Muscle of leg (tissue), 11 donors: ENCODE data around the gene CUX1. TPM values are rescaled to one million over a fixed set of nuclear protein-coding genes. Genes with fewer than 3 reads are reported as not detected.

Experiments
- DNase-seq: peaks from one replicate; pipeline ENCODE4 v3.0.0; 2013
- H3K27ac ChIP-seq: one replicate; pipeline ENCODE4 v1.5.1; 2013; ENCODE audit warnings: mild to moderate bottlenecking, low read length, control low read depth
- H3K27me3 ChIP-seq: one replicate; pipeline ENCODE4 v1.6.1; 2013; ENCODE audit warnings: low read length; ENCODE audit not compliant: control insufficient read depth, insufficient read depth
- H3K36me3 ChIP-seq: one replicate; pipeline ENCODE4 v1.6.1; 2013; ENCODE audit warnings: low read length; ENCODE audit not compliant: control insufficient read depth, insufficient read depth
- H3K4me1 ChIP-seq: one replicate; pipeline ENCODE4 v1.6.1; 2013; ENCODE audit warnings: low read length; ENCODE audit not compliant: control insufficient read depth, insufficient read depth
- H3K4me3 ChIP-seq: one replicate; pipeline ENCODE4 v1.5.1; 2013; ENCODE audit warnings: low read length, control low read depth
- H3K9me3 ChIP-seq: replicated peaks from 2 replicates; pipeline ENCODE4 v1.6.1; 2013; ENCODE audit warnings: low read depth, low read length; ENCODE audit not compliant: control insufficient read depth
- WGBS: methylation state at CpG from one replicate; pipeline ENCODE4 v1.1.5; 2013; ENCODE audit warnings: missing lambda C conversion rate; ENCODE audit not compliant: insufficient coverage; 5-methylcytosine and 5-hydroxymethylcytosine counted together
- polyA plus RNA-seq, 8 donors: library from polyadenylated mRNA; unstranded; fragments of 120-200 nt; gene quantifications; one replicate each; pipeline versions ENCODE4 v1.2.1 to v1.2.3, GENCODE V29; 2013; ENCODE audit warnings: inconsistent platforms in 1 of 8, low replicate concordance in 1 of 8; ENCODE audit not compliant: insufficient read length in 8 of 8, insufficient read depth in 1 of 8
- total RNA-seq: library from RNA; stranded (reverse); fragments of 120-200 nt; gene quantifications from one replicate; pipeline ENCODE4 v1.2.4, GENCODE V29; 2013

Gene CUX1
- total and polyA plus RNA-seq, 9 donors = 29.4 to 46.9 (median 40.8) TPM

DNA sequence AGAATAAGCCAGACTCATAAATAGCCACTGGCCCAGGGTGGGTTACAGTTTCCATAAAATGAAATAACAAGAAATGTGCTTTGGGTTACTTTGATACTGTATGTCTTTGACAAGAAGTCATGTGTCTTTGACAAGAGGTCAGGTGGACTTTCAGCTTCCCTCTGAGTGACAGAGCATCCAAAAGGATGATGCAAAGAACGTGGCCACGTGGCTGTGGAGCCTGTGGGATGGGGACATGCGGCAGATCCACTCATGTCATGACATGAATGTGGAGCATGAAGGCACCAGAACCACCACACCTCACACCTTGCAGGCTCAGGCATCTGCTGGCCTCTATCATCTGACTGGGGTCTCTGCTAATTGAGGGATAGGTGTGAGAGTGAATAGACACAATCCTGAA lies 37.1 kb upstream of the CUX1 start:
- no peak for DNase-seq
- Histone ChIP-seq H3K4me1 (peaks cover 15% of the 10 kb centered on the region), H3K27me3 (peaks cover 4% of the 10 kb centered on the region), H3K36me3 (no peaks in the 10 kb centered on the region), H3K27ac (no peak overlapping the region), H3K4me3 (no peak overlapping the region), H3K9me3 (no peaks in the 10 kb centered on the region)
- no CpG with 5 or more reads among the region's 3 CpGs for WGBS

DNA sequence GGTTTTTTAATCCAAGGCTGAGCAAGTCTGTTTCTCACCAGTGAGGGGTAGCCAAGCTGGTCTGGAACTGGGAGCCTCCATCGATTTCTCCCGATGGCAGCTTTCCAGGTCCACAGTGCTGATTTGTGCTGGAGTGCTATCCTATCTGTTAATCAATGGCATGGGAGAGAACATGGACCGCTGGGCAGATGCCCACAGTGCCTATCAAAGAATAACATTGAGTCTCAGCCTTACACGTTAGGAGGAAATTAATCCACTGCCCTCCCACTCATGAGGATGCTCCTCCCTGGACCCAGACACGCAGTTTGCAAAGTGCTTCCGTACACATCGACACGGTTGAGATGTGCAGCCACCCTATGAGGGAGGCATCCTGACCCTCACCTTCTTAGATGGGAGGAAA lies 36.0 kb upstream of the CUX1 start:
- H3K27me3 ChIP-seq = peaks cover 3% of the 10 kb centered on the region
- 87% methylated on average over 8 of the region's 8 CpGs for WGBS
- H3K9me3 ChIP-seq = no peaks in the 10 kb centered on the region
- no peak for DNase-seq
- H3K4me1 ChIP-seq = peaks cover 15% of the 10 kb centered on the region
- no peak overlapping the region for H3K27ac ChIP-seq
- no peaks in the 10 kb centered on the region for H3K36me3 ChIP-seq
- no peak overlapping the region for H3K4me3 ChIP-seq

- no peak for DNase-seq
- no peak overlapping the region for H3K4me3 ChIP-seq
- no peaks in the 10 kb centered on the region for H3K36me3 ChIP-seq
- H3K9me3 ChIP-seq = no peaks in the 10 kb centered on the region
- no peak overlapping the region for H3K27ac ChIP-seq
- peaks cover 4% of the 10 kb centered on the region for H3K27me3 ChIP-seq
- 100% methylated on average over 1 of the region's 3 CpGs for WGBS
- peaks cover 15% of the 10 kb centered on the region for H3K4me1 ChIP-seq
Observed at GRCh38 chr7:101782476-101782875, 35.0 kb upstream of the CUX1 start.

- WGBS = no CpG with 5 or more reads among the region's 3 CpGs
Observed at GRCh38 chr7:101782896-101783295, 34.5 kb upstream of the CUX1 start.

DNA sequence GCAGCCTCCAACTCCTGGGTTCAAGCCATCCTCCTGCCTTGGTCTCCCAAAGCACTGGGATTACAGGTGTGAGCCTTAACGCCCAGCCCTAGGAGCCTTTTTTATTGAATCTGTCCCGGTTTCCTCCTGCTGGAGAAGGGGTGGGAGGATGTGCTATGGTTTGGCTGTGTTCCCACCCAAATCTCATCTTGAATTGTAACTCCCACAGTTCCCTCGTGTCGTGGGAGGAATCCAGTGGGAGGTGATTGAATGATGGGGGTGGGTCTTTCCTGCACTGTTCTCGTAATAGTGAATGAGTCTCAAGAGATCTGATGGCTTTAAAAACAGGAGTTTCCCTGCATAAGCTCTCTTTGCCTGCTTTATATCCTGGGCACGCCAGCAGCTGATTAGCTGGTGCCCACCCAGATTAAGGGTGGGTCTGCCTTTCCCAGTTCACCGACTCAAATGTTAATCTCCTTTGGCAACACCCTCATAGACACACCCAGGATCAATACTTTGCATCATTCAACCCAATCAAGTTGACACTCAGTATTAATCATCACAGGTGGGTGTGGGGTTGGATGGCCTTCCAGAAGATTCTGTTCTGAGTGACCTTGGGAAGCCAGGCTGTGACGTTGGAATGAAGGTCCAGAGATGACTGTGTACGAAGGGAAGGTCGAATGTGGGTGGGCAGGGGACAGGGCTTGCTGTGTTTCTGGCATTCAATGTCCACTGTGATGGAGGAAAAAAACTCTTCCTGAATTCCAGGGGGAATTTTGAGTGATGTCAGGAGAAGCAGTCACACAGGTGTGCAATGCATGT lies 33.8 kb upstream of the CUX1 start:
- Histone ChIP-seq H3K9me3 (peaks cover 6% of the 10 kb centered on the region), H3K27ac (no peak overlapping the region), H3K27me3 (peaks cover 4% of the 10 kb centered on the region), H3K36me3 (no peaks in the 10 kb centered on the region), H3K4me3 (no peak overlapping the region), H3K4me1 (peaks cover 15% of the 10 kb centered on the region)
- 57% methylated on average over 6 of the region's 10 CpGs for WGBS
- DNase-seq = no peak

More at GRCh38 chr7:101782896-101783295, 34.5 kb upstream of the CUX1 start:
- peaks cover 15% of the 10 kb centered on the region for H3K4me1 ChIP-seq
- H3K4me3 ChIP-seq = no peak overlapping the region
- H3K9me3 ChIP-seq = peaks cover 3% of the 10 kb centered on the region
- no peaks in the 10 kb centered on the region for H3K36me3 ChIP-seq
- no peak overlapping the region for H3K27ac ChIP-seq
- peaks cover 4% of the 10 kb centered on the region for H3K27me3 ChIP-seq
- no peak for DNase-seq

DNA sequence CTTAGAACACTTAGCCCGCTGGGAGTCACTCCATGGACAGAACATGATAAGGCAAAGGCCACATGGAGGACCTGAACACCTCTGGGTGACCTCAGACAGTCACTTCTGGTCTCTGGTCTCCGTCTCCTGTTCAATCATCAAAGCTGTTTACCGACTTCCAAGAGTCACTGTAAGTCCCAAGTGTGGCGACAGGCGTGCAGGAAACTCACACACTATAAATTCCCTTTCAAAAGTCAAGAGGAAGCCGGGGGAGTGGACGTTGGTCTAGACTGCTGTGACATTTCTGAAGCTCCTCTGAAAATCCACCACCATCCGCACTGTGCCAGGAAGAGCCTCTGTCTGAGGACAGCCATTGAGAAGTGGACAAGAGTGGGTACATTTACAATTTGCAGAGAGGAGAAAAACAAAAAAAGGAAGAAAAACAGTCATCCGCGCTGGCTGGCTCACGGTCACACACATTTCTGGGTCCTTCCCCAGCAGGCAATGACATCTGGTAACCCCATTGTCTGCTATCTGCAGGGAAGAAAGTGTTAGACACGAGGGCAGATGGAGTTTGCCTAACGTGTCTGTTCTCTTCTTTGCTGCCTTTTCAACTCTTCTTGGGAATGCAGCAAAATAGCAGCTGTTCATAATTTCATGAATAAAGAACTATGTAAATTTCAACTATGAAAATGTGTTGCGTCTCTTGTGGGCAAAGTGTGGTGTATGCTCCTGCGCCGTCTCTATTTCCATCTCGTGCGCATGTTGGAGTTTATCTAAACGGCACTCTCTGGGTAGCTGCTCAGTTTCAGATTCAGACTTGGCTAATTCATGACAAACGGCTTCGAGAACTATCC lies 32.9 kb upstream of the CUX1 start:
- Histone ChIP-seq H3K4me3 (no peak overlapping the region), H3K27ac (no peak overlapping the region), H3K4me1 (peaks cover 15% of the 10 kb centered on the region), H3K36me3 (no peaks in the 10 kb centered on the region), H3K27me3 (peaks cover 4% of the 10 kb centered on the region), H3K9me3 (peaks cover 6% of the 10 kb centered on the region)
- DNase-seq = peak; percentile 48
- WGBS = 20% methylated on average over 14 of the region's 21 CpGs

GRCh38 chr7:101787864-101788263 lies 29.6 kb upstream of the CUX1 start:
- Histone ChIP-seq H3K9me3 (peaks cover 6% of the 10 kb centered on the region), H3K27me3 (peaks cover 4% of the 10 kb centered on the region), H3K4me1 (peaks cover 17% of the 10 kb centered on the region), H3K36me3 (no peaks in the 10 kb centered on the region), H3K27ac (no peak overlapping the region), H3K4me3 (no peak overlapping the region)
- 100% methylated on average over 1 of the region's 1 CpG for WGBS
- DNase-seq = no peak

DNA sequence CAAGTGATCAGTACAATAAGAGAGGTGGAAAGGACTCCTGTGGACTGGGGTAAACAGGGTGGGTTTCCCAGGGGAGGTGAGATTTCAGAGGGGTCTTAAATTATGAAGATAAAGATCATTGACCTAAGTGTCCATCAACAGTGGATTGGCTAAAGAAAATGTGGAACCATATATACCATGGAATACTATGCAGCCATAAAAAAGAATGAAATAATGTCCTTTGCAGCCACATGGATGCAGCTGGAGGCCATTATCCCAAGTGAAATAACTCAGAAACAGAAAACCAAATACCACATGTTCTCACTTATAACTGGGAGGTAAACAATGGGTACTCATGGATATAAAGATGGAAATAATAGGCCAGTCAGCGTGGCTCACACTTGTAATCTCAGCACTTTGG lies 28.9 kb upstream of the CUX1 start:
- Histone ChIP-seq H3K36me3 (no peaks in the 10 kb centered on the region), H3K27ac (no peak overlapping the region), H3K4me1 (peaks cover 17% of the 10 kb centered on the region), H3K27me3 (peaks cover 4% of the 10 kb centered on the region), H3K9me3 (peaks cover 6% of the 10 kb centered on the region), H3K4me3 (no peak overlapping the region)
- no CpG with 5 or more reads among the region's 1 CpG for WGBS
- DNase-seq = no peak

DNA sequence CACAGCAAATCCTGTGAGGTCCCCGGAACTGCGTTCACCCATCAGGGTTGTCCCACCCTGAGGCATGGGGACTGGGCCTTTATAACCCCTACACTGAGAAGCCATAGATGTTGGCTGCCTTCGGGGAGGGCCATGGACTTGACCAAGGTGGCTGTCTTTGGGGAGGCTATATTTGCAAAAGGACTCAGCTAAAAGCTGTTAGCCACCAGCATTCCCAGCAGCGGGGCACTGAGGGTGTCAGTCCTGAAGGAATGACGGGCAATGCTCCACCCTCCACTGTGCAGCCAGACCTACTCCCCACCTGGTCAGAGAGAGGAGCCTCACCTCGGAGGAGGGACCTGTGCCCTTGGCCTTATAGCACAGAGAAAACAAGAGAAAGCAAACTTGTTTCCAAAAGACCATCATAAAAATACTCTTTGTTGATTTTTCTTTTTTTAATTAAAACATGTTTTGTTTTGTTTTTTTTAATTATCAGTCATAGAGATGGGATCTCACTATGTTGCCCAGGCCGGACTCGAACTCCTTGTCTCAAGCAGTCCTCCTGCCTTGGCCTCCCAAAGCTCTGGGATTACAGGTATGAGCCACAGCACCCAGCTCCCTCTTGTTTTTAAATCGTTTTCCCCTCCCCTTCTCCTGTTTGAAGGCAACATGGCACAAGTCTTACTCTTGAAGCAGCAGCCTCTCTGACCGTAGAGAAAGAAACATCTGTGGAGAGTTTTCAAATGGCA lies 26.7 kb upstream of the CUX1 start:
- peaks cover 2% of the 10 kb centered on the region for H3K4me1 ChIP-seq
- peaks cover 6% of the 10 kb centered on the region for H3K9me3 ChIP-seq
- no peak overlapping the region for H3K27ac ChIP-seq
- H3K27me3 ChIP-seq = peaks cover 2% of the 10 kb centered on the region
- DNase-seq = no peak
- no peak overlapping the region for H3K4me3 ChIP-seq
- no peaks in the 10 kb centered on the region for H3K36me3 ChIP-seq
- WGBS = 92% methylated on average over 4 of the region's 10 CpGs
